Endometrium (tissue), 2 donors: ENCODE data around the gene DLX5.

Source experiments
- FAIRE-seq: peaks from 2 replicates; lab custom pipeline; 2012; peaks lifted over from hg19 to GRCh38; lab: Jason Lieb, UNC
- donor health status: control.
- donor health status: control.

The DLX5 gene

DNA sequence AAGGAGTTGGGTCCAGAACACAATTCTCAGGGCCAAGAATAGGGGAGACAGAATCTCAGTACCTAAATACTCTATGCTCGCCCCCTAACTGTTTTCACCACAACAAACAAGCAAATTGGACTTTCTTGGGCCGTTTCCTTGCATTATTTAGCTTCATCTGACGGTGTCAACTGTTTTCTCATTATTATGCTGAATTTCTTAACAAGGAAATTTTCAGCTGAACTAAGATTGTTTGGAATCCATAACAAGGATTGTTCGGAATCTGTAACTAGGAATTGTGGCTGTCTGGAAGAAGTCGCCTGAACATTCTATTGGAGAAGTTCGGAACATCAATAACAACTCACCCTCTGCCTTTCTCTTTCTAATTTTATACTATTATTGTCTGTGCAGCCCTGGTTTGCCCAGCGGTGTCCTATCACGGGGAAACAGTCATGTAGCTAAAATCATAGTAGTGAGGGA is 34.7 kb downstream of the DLX5 start:
- FAIRE-seq = no peak

DNA sequence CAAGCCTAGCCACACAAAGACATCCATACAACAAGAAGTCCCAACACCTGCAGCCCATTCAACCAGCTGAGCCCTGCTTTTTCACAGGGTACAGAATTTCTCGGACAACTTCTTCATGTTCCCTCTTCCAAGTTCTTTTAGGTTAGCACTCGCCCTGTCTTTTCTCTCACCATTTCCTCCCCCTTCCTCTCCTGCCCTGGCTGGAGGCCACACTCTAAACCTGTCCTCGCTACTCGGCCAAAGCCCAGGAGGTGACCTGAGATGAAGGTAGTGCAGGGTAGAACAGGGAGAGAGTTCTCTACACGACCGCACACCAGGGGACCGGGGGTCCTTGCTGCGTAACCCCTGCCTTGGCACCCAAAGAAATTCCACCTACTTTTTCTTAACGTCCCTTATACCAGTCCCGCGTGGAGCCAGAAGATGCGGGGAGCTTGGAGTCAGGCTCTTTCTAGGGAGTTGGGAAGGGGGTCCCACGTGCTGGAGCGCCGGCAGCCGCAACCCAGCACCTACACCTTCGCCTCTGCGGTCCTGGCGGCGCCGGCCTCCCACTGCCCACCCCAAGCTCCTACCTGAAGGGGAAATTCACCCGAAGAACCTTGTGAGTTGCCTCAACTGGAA is 35.3 kb downstream of the DLX5 start:
- FAIRE-seq = no peak

DNA sequence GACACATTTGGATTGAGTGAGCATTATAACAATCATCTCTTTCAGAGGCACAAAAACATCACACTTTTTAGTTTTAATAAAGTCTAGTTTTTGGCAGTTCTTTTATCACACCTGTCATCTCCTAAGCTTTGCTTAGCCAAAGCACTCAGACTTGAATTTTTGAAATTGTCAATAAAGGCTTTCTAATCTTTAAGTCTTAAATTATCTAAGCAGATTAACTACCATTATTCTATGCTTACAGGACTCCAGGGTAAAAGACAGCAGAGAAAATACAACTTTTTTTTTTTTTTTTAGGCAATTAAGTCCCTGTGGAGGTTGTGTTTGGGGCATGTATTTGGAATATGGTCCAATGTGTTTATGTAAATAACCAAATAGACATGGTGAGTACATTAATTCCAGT is 36.9 kb downstream of the DLX5 start:
- no peak for FAIRE-seq

DNA sequence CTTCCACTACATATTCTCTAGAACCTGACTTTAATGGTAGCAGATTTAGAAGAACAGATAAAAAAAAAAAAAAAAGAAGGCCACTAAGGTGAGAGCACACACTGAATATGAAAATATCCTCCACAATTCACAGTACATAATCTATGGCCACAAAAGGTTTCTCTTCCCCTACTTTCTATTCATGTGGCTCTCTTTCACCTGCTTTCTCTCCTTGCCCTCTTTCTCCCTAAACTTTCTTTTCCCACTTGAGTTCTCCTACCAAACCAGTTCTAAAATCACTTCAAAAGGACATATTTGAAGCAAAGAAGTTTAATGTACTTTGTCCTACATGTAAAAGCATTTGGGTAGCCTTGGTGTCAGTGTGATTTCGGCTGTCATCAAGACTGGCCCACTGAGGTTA is 37.7 kb downstream of the DLX5 start:
- no peak for FAIRE-seq

DNA sequence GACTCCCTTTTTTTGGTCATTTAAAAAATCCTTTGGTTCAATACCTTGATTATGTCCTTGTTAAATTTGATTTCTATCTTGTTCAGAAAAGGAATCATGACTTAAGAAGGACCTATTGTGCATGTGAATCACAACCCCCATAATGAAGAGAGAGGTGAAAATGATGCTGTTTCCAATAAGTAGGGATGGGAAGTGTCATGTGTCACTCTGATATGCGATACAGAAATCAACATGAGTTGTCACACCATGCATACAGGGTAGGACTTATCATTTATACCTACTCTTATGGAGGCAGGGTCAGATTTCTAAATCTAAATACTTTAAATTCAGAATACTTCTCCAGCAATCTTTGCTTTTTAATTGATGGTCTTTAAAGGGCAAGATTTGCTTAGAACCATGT is 38.6 kb downstream of the DLX5 start:
- FAIRE-seq = no peak

DNA sequence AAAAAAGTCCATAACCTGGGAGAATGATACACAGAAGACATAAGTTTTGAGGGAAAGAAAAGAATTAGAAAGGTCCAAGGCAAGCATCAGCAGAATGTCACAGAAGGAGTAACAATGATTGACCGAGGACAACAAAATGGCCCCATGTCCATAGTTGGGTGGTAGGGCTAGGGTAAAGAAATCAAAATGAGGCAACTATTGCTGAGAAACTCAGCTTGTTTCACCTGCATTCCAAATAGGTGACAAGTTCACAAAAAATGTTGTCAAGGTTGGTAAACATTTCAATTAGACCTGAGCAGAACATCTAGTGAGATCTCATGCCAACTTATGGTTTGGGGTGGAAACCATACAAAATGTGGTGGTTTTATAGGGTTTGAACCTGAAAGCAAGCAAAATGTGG is 42.0 kb downstream of the DLX5 start:
- no peak for FAIRE-seq

DNA sequence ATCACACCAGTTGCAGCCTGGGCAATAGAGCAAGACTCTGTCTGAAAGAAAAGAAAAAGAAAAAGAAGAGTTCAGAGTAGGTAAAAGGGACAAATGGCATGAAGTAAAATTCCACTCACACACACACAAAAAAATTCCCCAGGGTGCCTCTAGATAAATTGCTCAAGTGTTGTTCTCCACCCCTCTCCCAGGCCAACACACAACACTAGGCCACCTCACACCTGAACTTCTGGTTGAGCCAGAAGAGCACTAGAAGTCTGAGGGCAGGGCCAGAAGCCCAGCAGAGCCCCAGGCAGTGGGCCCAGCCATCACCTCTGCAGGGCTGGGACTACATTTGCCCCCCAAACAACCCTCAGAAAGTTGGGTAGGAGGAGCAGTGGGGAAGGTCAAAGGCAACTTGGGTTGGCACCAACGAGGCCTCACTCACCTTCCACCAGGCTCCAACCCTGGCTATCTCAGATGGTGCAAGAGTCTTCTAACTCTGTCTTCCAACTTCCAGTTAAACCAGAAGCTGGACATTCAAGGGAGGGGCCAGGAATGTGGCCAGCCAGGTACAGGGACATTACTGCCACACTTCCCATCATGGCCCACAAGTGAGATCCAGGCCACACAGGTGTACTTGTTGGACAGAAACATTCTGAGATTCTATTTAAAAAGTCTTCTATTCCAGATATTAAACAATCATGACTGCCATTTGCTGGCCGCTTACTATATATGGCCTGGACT is 44.9 kb downstream of the DLX5 start:
- no peak for FAIRE-seq

DNA sequence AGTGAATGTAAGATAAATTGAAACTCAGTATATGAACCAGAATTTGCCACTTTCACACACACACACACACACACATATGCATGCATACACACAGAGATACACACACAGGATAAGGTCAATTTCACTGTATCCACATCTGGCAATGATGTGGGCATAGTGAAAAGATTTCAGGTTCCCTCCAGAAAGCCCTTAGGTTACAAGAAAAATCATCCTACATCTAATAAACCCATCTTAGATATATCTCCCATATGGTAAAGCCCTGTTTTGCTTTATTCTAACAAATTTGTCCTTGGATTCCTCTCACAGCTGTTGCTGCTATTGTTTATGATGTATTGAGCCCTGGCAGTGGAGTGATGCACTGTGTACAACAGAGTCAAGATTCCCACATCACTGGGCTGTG is 47.2 kb downstream of the DLX5 start:
- FAIRE-seq = no peak

DNA sequence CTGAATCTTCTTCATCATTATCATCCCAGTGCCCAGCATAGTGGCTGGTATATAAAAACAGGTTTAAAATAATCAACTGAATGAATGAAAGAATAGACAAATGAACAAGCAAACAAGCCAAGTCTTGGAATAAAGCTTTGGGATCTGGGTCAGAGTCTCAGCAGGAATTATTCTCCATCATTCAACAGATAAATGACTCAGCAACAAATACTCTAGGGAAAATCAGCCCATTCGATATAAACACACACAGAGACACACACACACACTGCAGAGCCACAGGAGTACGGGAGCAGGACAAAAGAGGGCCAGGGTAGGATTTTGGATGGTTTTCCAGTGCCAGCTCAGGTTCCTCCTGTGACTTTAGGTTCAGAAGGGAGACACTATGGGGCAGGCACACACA is 48.5 kb downstream of the DLX5 start:
- FAIRE-seq = no peak

DNA sequence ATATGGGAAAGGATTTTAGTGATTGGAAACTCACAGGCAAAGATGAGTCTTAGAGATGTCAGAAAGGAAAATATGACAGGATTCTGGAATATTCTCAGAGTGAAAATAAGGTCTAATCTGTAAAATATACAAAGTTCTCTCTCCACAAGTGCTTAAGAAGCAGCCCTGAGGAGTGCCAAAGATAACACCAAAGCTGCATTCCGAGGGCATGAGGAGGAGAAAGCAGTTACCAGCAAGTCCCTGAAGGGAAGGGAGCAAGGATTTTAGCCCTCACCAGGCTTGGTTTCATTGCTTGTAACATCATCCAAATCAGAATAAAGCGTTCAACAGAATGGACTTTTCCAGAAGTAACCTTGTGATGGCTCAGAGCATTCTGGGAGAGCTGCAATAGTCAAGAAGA is 50.6 kb downstream of the DLX5 start:
- no peak for FAIRE-seq

DNA sequence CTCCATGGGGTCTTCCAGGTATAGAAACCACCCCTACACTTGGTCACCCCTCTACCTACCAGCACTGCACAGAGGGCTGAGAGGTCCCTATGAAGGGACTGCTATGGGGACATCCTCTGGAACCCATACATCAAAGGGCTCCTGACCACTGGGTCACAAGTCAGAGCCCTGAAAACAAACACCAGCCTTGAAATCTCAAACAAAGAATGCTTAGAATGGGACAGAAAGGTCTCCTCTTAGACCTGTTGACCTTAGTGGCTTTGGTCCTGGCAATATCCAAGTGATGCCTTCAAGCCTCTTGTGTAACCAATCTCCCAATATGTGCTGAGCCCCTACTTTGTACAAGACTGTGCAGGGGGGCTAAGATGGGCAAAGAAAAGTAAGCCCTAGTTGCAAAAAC is 53.9 kb downstream of the DLX5 start:
- FAIRE-seq = no peak
